Right lobe of liver (tissue), 6 donors: ENCODE results near the gene FOXB1. TPM values are rescaled to one million over a fixed set of nuclear protein-coding genes. Genes with fewer than 3 reads are reported as not detected.

Experiments used
- ATAC-seq, 4 donors: fragments of 200-7000 bp; cut with Tn5 transposase; one replicate each; pipeline ENCODE4 v1.9.1; 2020; ENCODE audit warnings: mild to moderate bottlenecking in 4 of 4, moderate library complexity in 4 of 4
- DNase-seq, 3 donors: peaks; one replicate each; pipeline ENCODE4 v3.0.0-alpha.2; 2020
- H3K27ac ChIP-seq, 3 donors: fragments of 200-600 bp; one replicate each; pipeline ENCODE4 v1.8.0; 2022
- H3K27me3 ChIP-seq, 2 donors: fragments of 200-600 bp; one replicate each; pipeline ENCODE4 v1.8.0; 2022
- H3K36me3 ChIP-seq, 4 donors: fragments of 200-600 bp; sonication (generic) in 1 of 4; one replicate each; pipeline versions ENCODE4 v1.5.1 to v1.8.0; 2017 to 2022; ENCODE audit warnings: control low read depth in 1 of 4
- H3K4me1 ChIP-seq, 4 donors: fragments of 200-600 bp; sonication (generic) in 1 of 4; one replicate each; pipeline versions ENCODE4 v1.5.1 to v1.8.0; 2017 to 2022; ENCODE audit warnings: control low read depth in 1 of 4
- H3K4me3 ChIP-seq, 3 donors: fragments of 200-600 bp; one replicate each; pipeline ENCODE4 v1.8.0; 2022
- H3K9me3 ChIP-seq, 4 donors: fragments of 200-600 bp; sonication (generic) in 1 of 4; one replicate each; pipeline versions ENCODE4 v1.5.1 to v1.8.0; 2017 to 2022; ENCODE audit warnings: control low read depth in 1 of 4
- CTCF ChIP-seq, 4 donors: fragments of 200-600 bp in 3 of 4; fragments of 450-650 bp in 1 of 4; IDR thresholded peaks; one replicate each; pipeline versions ENCODE4 v1.5.1 to v1.8.0; 2016 to 2022; ENCODE audit warnings: antibody characterized with exemption in 4 of 4, mild to moderate bottlenecking in 2 of 4
- POLR2A ChIP-seq: fragments of 450-650 bp; IDR thresholded peaks from one replicate; pipeline ENCODE4 v1.6.1; 2017; ENCODE audit warnings: antibody characterized with exemption, mild to moderate bottlenecking
- WGBS: methylation state at CpG from one replicate; pipeline ENCODE4 v1.1.6; 2018; ENCODE audit warnings: low coverage, low lambda C conversion rate; ENCODE audit not compliant: insufficient coverage; ENCODE audit errors: missing lambda C conversion rate; 5-methylcytosine and 5-hydroxymethylcytosine counted together
- intact Hi-C, 2 donors: fragments of 100-400 bp; cut with DNase I; formaldehyde crosslinking; loops; one replicate each; pipeline versions ENCODE4 v1.11.2 to v1.14.1; 2022
- total RNA-seq, 6 experiments: library from RNA; depleted of rRNA in 2 of 6; stranded (reverse); fragments of >200 nt in 2 of 6; fragmentation: NEBNext Ultra II Directional in 3 of 6; extraction: Animal tissue kit (Norgen Biotek cat#: 25700) in 3 of 6; gene quantifications; one replicate each; pipeline versions ENCODE4 v1.1.0 to v1.2.4, GENCODE V29; 2016 to 2023
- donor health status: DM: no; HTN: yes; CAD: no.
- donor health status: DM: no; HTN: no; CAD: no.
- donor health status: DM: no; HTN: no; CAD: no.
- donor health status: DM: no; HTN: yes; CAD: no.
- donor health status: DM: no; HTN: yes; CAD: no.

Gene FOXB1
- total RNA-seq, 6 experiments from 2014 or later, result not detected

- H3K27ac ChIP-seq, result no peak overlapping the region
- H3K36me3 ChIP-seq, result no peaks in the 10 kb centered on the region
- peaks cover 0 to 12% (median 0%) of the 10 kb centered on the region in 4 donors for H3K9me3 ChIP-seq
- H3K27me3 ChIP-seq, result no peaks in the 10 kb centered on the region
- ATAC-seq, result no peak
- DNase-seq, result no peak
- intact Hi-C loops, result no loop called here
- WGBS, result 71% methylated on average over 2 of the region's 2 CpGs
- H3K4me1 ChIP-seq, result no peaks in the 10 kb centered on the region
- TF ChIP-seq CTCF (IDR thresholded peaks at IDR 0.05) (no peak), POLR2A (no peak)
- H3K4me3 ChIP-seq, result no peak overlapping the region
Observed at GRCh38 chr15:60052796-60053195, 48.7 kb downstream of the FOXB1 start.

DNA sequence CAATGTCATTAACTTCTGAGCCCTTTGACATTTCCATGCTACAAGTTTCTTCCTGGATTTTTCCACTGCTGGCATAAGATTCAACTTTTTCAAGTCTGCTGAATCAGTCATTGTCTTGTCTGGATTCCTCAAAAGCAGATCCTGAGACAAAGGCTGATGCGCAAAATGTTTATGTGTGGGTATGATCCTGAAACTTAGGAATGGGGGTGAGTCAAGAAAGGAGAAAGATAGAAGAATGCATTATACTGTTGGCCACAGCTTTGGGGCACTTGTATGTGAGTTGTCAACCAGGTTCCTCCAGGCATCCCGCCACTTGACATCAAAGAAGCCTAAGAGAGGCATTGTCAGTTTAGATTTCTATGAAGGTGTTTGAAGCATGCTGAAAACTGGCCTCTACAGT lies 50.4 kb downstream of the FOXB1 start:
- Histone ChIP-seq H3K9me3 (peaks cover 0 to 12% (median 0%) of the 10 kb centered on the region in 4 donors), H3K27ac (no peak overlapping the region), H3K36me3 (no peaks in the 10 kb centered on the region), H3K4me3 (no peak overlapping the region), H3K27me3 (no peaks in the 10 kb centered on the region), H3K4me1 (no peaks in the 10 kb centered on the region)
- DNase-seq, result no peak
- no peak for TF ChIP-seq CTCF (IDR thresholded peaks at IDR 0.05)
- TF ChIP-seq POLR2A, result no peak
- ATAC-seq, result no peak
- 79% methylated on average over 1 of the region's 2 CpGs for WGBS
- intact Hi-C loops, result no loop called here
